K562 (cell line): Measurements from ENCODE around the gene CR2. TPM values are rescaled to one million over a fixed set of nuclear protein-coding genes. Genes with fewer than 3 reads are reported as not detected.

Experiments
- ATF2 ChIP-seq: sonication (generic); formaldehyde crosslinking; IDR thresholded peaks from 2 replicates; pipeline ENCODE4 v1.8.1; 2022; ENCODE audit warnings: missing genetic modification reagents
- BRF2 ChIP-seq: IDR thresholded peaks from 3 replicates; pipeline ENCODE4 v1.6.1; 2011; ENCODE audit warnings: borderline replicate concordance, mild to moderate bottlenecking; ENCODE audit not compliant: insufficient read length, insufficient read depth
- EP300 ChIP-seq: IDR thresholded peaks from 2 replicates; pipeline ENCODE4 v1.6.1; 2012; ENCODE audit warnings: low read length, improper control_type of control experiment
- HDAC3 ChIP-seq: fragments of 450-650 bp; IDR thresholded peaks from 2 replicates; pipeline ENCODE4 v1.6.1; 2018; ENCODE audit warnings: borderline replicate concordance, mild to moderate bottlenecking, moderate library complexity; ENCODE audit not compliant: partially characterized antibody
- JUN ChIP-seq, 2 experiments: sonication (generic) in 1 of 2; formaldehyde crosslinking in 1 of 2; IDR thresholded peaks; 2 replicates each; pipeline versions ENCODE4 v1.6.1 to v1.8.0; 2012 to 2022; ENCODE audit warnings: borderline replicate concordance in 2 of 2, mild to moderate bottlenecking in 2 of 2, improper control_type of control experiment in 1 of 2, low read depth in 1 of 2, low read length in 1 of 2, missing genetic modification reagents in 1 of 2
- MCM3 ChIP-seq: fragments of 450-650 bp; IDR thresholded peaks from 2 replicates; pipeline ENCODE4 v1.6.1; 2016
- RNF2 ChIP-seq: sonication (generic); IDR thresholded peaks from 2 replicates; pipeline ENCODE4 v1.6.1; 2016
- SMARCA4 ChIP-seq: fragments of 450-650 bp; IDR thresholded peaks from 2 replicates; pipeline ENCODE4 v1.6.1; 2016
- ZBTB1 ChIP-seq: sonication (generic); formaldehyde crosslinking; IDR thresholded peaks from 2 replicates; pipeline ENCODE4 v1.8.1; 2023; ENCODE audit warnings: missing genetic modification reagents, low read depth, mild to moderate bottlenecking, borderline replicate concordance
- ZBTB43 ChIP-seq: sonication (generic); formaldehyde crosslinking; IDR thresholded peaks from 2 replicates; pipeline ENCODE4 v1.8.0; 2023; ENCODE audit warnings: mild to moderate bottlenecking, missing genetic modification reagents
- ZNF175 ChIP-seq: fragments of 200-800 bp; sonication (Bioruptor generic); IDR thresholded peaks from 2 replicates; pipeline ENCODE4 v1.6.1; 2016; ENCODE audit warnings: low read depth, mild to moderate bottlenecking, missing genetic modification characterization, missing compliant biosample characterization
- ZNF384 ChIP-seq: IDR thresholded peaks from 2 replicates; pipeline ENCODE4 v1.6.1; 2012; ENCODE audit warnings: low read depth, low read length, improper control_type of control experiment
- ZNF444 ChIP-seq: fragments of 250-450 bp; sonication (Bioruptor Pico); IDR thresholded peaks from 2 replicates; pipeline ENCODE4 v1.4.0; 2020; ENCODE audit warnings: mild to moderate bottlenecking, moderate library complexity
- ZNF518B ChIP-seq: fragments of 250-450 bp; sonication (Bioruptor Pico); IDR thresholded peaks from 2 replicates; pipeline ENCODE4 v1.5.0; 2021; ENCODE audit warnings: mild to moderate bottlenecking, moderate library complexity
- polyA plus RNA-seq, 8 experiments: library from polyadenylated mRNA; depleted of rRNA in 4 of 8; stranded (reverse) in 5 of 8; unstranded in 3 of 8; fragments of >200 nt; fragmentation: Nextera tagmentation in 2 of 8; fragmentation: Illumina TruSeq in 1 of 8; extraction: Ambion mirVana in 2 of 8; extraction: Trizol in 1 of 8; gene quantifications; 2 replicates each; pipeline versions ENCODE4 v1.2.1 to v1.2.3, GENCODE V29; 2011 to 2014; ENCODE audit warnings: inconsistent platforms in 1 of 8, missing spikeins in 1 of 8
- total RNA-seq, 7 experiments: library from RNA; depleted of rRNA in 6 of 7; stranded (reverse); fragments of >200 nt in 6 of 7; fragmentation: Illumina TruSeq in 2 of 7; extraction: Trizol in 2 of 7; gene quantifications; 2 replicates each; pipeline versions ENCODE4 v1.2.1 to v1.2.3, GENCODE V29; 2011 to 2021; ENCODE audit warnings: low replicate concordance in 1 of 7
- TF ChIP-seq, protein P1 (sequence below): fragments of 250-450 bp; sonication (Bioruptor Pico); IDR thresholded peaks from 2 replicates; pipeline ENCODE4 v1.4.0; 2020; ENCODE audit warnings: mild to moderate bottlenecking, moderate library complexity, borderline replicate concordance

CR2 gene
- total and polyA plus RNA-seq, 9 of the 15 experiments (the other 6 are each of a cell fraction or from before 2014, with no cell fraction given): 0.07 to 0.67 (median 0.37) TPM

DNA sequence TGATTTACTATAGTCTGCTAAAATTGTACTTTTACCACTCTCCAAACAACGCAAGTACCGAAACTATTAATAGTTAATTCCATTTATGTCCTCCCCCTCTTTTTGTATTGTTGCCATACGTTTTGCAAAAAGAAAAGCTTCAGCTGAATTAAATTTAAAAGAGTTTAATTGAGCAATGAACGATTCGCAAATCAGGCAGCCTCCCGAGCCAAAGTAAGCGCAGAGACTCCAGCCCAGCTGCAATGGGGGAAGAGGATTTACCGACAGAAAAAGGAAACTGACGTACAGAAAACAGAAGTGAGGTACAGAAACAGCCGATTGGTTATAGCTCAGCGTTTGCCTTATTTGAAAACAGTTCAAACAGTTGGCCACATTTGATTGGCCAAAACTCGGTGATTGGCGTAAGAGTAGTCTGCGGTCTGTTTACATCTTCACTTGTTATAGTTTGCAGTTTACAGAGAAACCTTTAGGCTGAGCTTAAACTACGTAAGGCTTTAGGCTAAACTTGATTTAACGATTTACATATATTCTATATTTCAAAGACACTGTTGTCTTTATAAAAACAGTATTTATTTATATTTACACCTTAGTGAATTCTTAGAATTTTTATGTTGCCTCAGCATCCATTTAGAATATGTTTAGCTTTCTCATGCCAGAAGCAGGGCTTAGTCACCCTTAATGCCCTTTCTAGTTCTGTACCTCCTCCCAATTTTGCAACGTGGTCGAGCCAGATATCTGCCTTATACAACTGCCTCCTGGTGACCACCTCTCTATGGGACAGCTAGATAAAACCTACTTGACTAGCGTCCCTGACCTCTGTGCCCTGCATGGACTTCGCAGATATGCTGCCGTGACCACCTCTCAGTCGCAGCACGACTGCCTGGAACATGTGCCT is 65.6 kb downstream of the CR2 start (continued):
- TF ChIP-seq, protein P1, sequence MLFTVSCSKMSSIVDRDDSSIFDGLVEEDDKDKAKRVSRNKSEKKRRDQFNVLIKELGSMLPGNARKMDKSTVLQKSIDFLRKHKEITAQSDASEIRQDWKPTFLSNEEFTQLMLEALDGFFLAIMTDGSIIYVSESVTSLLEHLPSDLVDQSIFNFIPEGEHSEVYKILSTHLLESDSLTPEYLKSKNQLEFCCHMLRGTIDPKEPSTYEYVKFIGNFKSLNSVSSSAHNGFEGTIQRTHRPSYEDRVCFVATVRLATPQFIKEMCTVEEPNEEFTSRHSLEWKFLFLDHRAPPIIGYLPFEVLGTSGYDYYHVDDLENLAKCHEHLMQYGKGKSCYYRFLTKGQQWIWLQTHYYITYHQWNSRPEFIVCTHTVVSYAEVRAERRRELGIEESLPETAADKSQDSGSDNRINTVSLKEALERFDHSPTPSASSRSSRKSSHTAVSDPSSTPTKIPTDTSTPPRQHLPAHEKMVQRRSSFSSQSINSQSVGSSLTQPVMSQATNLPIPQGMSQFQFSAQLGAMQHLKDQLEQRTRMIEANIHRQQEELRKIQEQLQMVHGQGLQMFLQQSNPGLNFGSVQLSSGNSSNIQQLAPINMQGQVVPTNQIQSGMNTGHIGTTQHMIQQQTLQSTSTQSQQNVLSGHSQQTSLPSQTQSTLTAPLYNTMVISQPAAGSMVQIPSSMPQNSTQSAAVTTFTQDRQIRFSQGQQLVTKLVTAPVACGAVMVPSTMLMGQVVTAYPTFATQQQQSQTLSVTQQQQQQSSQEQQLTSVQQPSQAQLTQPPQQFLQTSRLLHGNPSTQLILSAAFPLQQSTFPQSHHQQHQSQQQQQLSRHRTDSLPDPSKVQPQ (CRISPR knock-in tag): peak; percentile 78; the same call in 1 of the 2 replicates
- TF ChIP-seq BRF2 (no peak), SMARCA4 (peak; percentile 97), ZNF384 (no peak), EP300 (peak; percentile 94), MCM3 (no peak), ZBTB43 (CRISPR knock-in tag) (no peak), ZNF518B (CRISPR knock-in tag) (no peak), HDAC3 (peak; percentile 90), ZNF175 (peak; percentile 79), ATF2 (CRISPR knock-in tag) (no peak), RNF2 (peak; percentile 97), ZNF444 (0 out of 2 replicates have a peak, but pooled peaks have one; percentile 27), ZBTB1 (CRISPR knock-in tag) (no peak), JUN (IDR thresholded peaks at IDR 0.05; ENCODE audit: borderline replicate concordance, low read depth, low read length) (peak; percentile 68; the same call in 1 of the 2 replicates), JUN (CRISPR knock-in tag; IDR thresholded peaks at IDR 0.05; ENCODE audit: borderline replicate concordance) (no peak)
